Measurements from ENCODE around the gene SLC35A5. TPM values are rescaled to one million over a fixed set of nuclear protein-coding genes. Genes with fewer than 3 reads are reported as not detected.

SLC35A5 gene
- total and polyA plus RNA-seq, 9 donors: 20.8 to 30.9 (median 25.0) TPM

DNA sequence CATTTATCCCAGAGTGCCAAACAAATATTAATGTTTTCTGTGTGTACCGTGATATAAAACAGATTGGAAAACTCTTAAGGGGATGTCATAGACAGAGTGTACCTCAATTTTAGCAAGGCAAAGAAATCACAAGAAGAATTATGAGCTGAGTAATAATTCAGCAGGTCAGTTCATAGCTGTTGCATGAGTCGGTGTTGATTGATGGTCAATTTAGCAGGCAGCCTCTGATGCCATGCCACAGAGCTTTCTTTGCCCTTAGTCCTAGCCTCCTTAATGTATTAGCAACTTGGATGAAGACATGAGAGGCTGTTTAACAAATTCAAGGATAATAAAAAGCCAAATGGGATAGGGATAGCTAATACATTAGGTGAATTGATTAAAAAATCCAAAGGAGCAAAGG lies 6.8 kb downstream of the SLC35A5 start:
- no peak overlapping the region for H3K27ac ChIP-seq (ENCODE audit: low read length)
- H3K9me3 ChIP-seq (replicated peaks; ENCODE audit: control insufficient read depth, low read depth, low read length): no peaks in the 10 kb centered on the region
- H3K36me3 ChIP-seq (ENCODE audit: control insufficient read depth, insufficient read depth, low read length): peaks cover 18% of the 10 kb centered on the region
- no peaks in the 10 kb centered on the region for H3K4me1 ChIP-seq (ENCODE audit: control insufficient read depth, insufficient read depth, low read length)
- no peaks in the 10 kb centered on the region for H3K27me3 ChIP-seq (ENCODE audit: control insufficient read depth, insufficient read depth, low read length)
- H3K4me3 ChIP-seq (ENCODE audit: low read length): no peak overlapping the region
- no peak for DNase-seq
- WGBS (ENCODE audit: insufficient coverage): no CpG with 5 or more reads among the region's 2 CpGs

DNA sequence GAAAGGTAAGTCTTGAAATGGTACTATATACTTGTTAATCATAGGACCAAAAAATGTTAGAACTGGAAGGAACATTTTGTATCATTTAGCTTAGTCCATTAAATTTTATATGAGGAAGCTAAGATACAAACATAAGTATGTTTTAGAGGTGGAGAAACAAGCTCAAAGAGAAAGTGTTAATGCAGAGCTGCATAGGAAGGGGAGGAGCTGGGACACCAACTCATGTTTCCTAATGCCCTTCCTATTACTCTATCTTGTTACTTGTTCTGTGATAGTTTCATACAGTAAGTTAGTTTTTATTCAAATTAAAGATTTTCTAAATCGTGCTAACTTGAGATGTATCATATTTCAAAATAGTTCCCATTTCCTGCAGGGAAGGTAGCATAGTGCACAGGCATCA lies 7.4 kb downstream of the SLC35A5 start:
- no peak overlapping the region for H3K4me3 ChIP-seq (ENCODE audit: low read length)
- DNase-seq: no peak
- no peaks in the 10 kb centered on the region for H3K4me1 ChIP-seq (ENCODE audit: control insufficient read depth, insufficient read depth, low read length)
- H3K27ac ChIP-seq (ENCODE audit: low read length): no peak overlapping the region
- no CpG with 5 or more reads among the region's 1 CpG for WGBS (ENCODE audit: insufficient coverage)
- no peaks in the 10 kb centered on the region for H3K9me3 ChIP-seq (replicated peaks; ENCODE audit: control insufficient read depth, low read depth, low read length)
- H3K27me3 ChIP-seq (ENCODE audit: control insufficient read depth, insufficient read depth, low read length): no peaks in the 10 kb centered on the region
- H3K36me3 ChIP-seq (ENCODE audit: control insufficient read depth, insufficient read depth, low read length): peaks cover 20% of the 10 kb centered on the region

- Histone ChIP-seq H3K27ac (ENCODE audit: low read length) (no peak overlapping the region), H3K4me1 (ENCODE audit: control insufficient read depth, insufficient read depth, low read length) (no peaks in the 10 kb centered on the region), H3K27me3 (ENCODE audit: control insufficient read depth, insufficient read depth, low read length) (no peaks in the 10 kb centered on the region), H3K4me3 (ENCODE audit: low read length) (no peak overlapping the region), H3K36me3 (ENCODE audit: control insufficient read depth, insufficient read depth, low read length) (peaks cover 18% of the 10 kb centered on the region), H3K9me3 (replicated peaks; ENCODE audit: control insufficient read depth, low read depth, low read length) (no peaks in the 10 kb centered on the region)
- WGBS (ENCODE audit: insufficient coverage): 86% methylated on average over 1 of the region's 1 CpG
- no peak for DNase-seq
These were observed 10.9 kb downstream of the SLC35A5 start for GRCh38 chr3:112572701-112573100.

DNA sequence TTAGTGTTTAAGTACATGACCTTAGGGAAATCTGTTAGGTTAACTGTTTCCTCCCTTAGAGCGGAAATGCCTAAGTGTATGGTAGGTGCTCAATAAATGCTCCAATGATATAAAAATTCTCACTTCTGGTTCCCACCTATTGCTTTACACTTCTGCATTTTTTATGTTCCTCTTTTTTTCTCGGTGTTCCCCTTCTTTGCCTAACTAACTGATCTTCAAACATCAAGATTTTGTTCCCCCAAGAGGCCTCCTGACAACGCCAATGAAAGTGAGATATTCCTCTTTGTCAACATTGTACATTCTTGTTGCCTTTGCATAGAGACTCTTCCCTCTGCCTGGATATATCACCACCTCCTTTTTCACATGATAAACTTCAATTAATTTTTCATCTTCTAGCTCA lies 17.4 kb downstream of the SLC35A5 start:
- Histone ChIP-seq H3K4me1 (ENCODE audit: control insufficient read depth, insufficient read depth, low read length) (no peaks in the 10 kb centered on the region), H3K36me3 (ENCODE audit: control insufficient read depth, insufficient read depth, low read length) (peaks cover 14% of the 10 kb centered on the region), H3K9me3 (replicated peaks; ENCODE audit: control insufficient read depth, low read depth, low read length) (no peaks in the 10 kb centered on the region), H3K4me3 (ENCODE audit: low read length) (no peak overlapping the region), H3K27ac (ENCODE audit: low read length) (no peak overlapping the region), H3K27me3 (ENCODE audit: control insufficient read depth, insufficient read depth, low read length) (no peaks in the 10 kb centered on the region)
- 65% methylated on average over 2 of the region's 3 CpGs for WGBS (ENCODE audit: insufficient coverage)
- DNase-seq: peak; percentile 20

DNA sequence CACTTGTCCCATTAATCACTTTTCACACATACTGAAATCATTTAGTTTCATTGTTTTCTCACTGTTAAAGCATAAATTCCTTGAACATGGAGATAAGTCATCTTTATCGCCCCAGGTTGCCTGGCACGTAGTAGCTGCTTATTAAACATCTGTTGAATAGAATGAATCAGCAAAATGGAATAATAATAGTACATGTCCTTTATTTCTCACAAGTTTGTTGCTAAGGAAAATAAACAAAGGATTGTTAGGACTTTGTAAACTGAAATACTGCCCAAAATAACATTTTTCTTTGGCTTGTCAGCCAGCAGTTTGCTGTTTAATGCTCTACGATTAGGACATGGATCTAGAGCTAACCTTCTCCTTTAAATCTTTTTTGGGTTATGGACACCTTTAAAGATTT lies 17.9 kb downstream of the SLC35A5 start:
- no peak overlapping the region for H3K27ac ChIP-seq (ENCODE audit: low read length)
- no peak for DNase-seq
- no peak overlapping the region for H3K4me3 ChIP-seq (ENCODE audit: low read length)
- H3K27me3 ChIP-seq (ENCODE audit: control insufficient read depth, insufficient read depth, low read length): no peaks in the 10 kb centered on the region
- WGBS (ENCODE audit: insufficient coverage): 100% methylated on average over 1 of the region's 3 CpGs
- H3K4me1 ChIP-seq (ENCODE audit: control insufficient read depth, insufficient read depth, low read length): no peaks in the 10 kb centered on the region
- H3K9me3 ChIP-seq (replicated peaks; ENCODE audit: control insufficient read depth, low read depth, low read length): no peaks in the 10 kb centered on the region
- peaks cover 15% of the 10 kb centered on the region for H3K36me3 ChIP-seq (ENCODE audit: control insufficient read depth, insufficient read depth, low read length)

- H3K36me3 ChIP-seq (ENCODE audit: control insufficient read depth, insufficient read depth, low read length): peaks cover 20% of the 10 kb centered on the region
- DNase-seq: peak; percentile 77
These were observed 20.5 kb downstream of the SLC35A5 start for GRCh38 chr3:112582244-112582874.

GRCh38 chr3:112583105-112583504 lies 21.3 kb downstream of the SLC35A5 start:
- no peak overlapping the region for H3K4me3 ChIP-seq (ENCODE audit: low read length)
- H3K9me3 ChIP-seq (replicated peaks; ENCODE audit: control insufficient read depth, low read depth, low read length): no peaks in the 10 kb centered on the region
- WGBS (ENCODE audit: insufficient coverage): no CpG with 5 or more reads among the region's 3 CpGs
- no peaks in the 10 kb centered on the region for H3K27me3 ChIP-seq (ENCODE audit: control insufficient read depth, insufficient read depth, low read length)
- peaks cover 20% of the 10 kb centered on the region for H3K36me3 ChIP-seq (ENCODE audit: control insufficient read depth, insufficient read depth, low read length)
- DNase-seq: no peak
- no peak overlapping the region for H3K27ac ChIP-seq (ENCODE audit: low read length)
- H3K4me1 ChIP-seq (ENCODE audit: control insufficient read depth, insufficient read depth, low read length): no peaks in the 10 kb centered on the region

More at GRCh38 chr3:112582244-112582874, 20.5 kb downstream of the SLC35A5 start:
- no peaks in the 10 kb centered on the region for H3K4me1 ChIP-seq (ENCODE audit: control insufficient read depth, insufficient read depth, low read length)
- no peaks in the 10 kb centered on the region for H3K9me3 ChIP-seq (replicated peaks; ENCODE audit: control insufficient read depth, low read depth, low read length)
- no peak overlapping the region for H3K4me3 ChIP-seq (ENCODE audit: low read length)
- no peaks in the 10 kb centered on the region for H3K27me3 ChIP-seq (ENCODE audit: control insufficient read depth, insufficient read depth, low read length)
- H3K27ac ChIP-seq (ENCODE audit: low read length): no peak overlapping the region
- WGBS (ENCODE audit: insufficient coverage): no CpG with 5 or more reads among the region's 2 CpGs

DNA sequence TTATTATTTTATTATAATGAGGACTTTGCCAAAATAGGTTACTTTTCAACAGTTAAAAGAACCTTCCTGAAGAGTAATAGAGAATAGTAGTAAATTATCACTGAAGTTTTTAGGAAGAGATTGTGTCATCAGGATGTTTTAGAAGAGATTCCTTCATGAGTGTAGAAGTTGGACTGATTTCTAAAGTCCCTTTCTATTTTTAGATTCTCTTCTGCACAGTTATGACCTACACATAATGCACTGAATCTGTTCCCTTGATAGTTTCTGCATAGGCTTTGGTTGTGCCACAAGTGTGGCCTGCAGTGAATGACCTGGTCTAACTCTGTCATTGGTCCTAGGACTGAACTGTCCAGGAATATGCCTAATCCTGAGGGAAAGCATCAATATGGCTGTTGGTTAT lies 23.9 kb downstream of the SLC35A5 start:
- H3K4me1 ChIP-seq (ENCODE audit: control insufficient read depth, insufficient read depth, low read length): no peaks in the 10 kb centered on the region
- no peaks in the 10 kb centered on the region for H3K27me3 ChIP-seq (ENCODE audit: control insufficient read depth, insufficient read depth, low read length)
- no peak overlapping the region for H3K27ac ChIP-seq (ENCODE audit: low read length)
- peaks cover 17% of the 10 kb centered on the region for H3K36me3 ChIP-seq (ENCODE audit: control insufficient read depth, insufficient read depth, low read length)
- no peaks in the 10 kb centered on the region for H3K9me3 ChIP-seq (replicated peaks; ENCODE audit: control insufficient read depth, low read depth, low read length)
- H3K4me3 ChIP-seq (ENCODE audit: low read length): no peak overlapping the region
- DNase-seq: peak; percentile 17

- no CpG with 5 or more reads among the region's 1 CpG for WGBS (ENCODE audit: insufficient coverage)
- H3K36me3 ChIP-seq (ENCODE audit: control insufficient read depth, insufficient read depth, low read length): peaks cover 10% of the 10 kb centered on the region
These were observed 25.5 kb downstream of the SLC35A5 start for GRCh38 chr3:112587336-112587735.

GRCh38 chr3:112593258-112593657 lies 31.4 kb downstream of the SLC35A5 start:
- Histone ChIP-seq H3K4me1 (ENCODE audit: control insufficient read depth, insufficient read depth, low read length) (no peaks in the 10 kb centered on the region), H3K36me3 (ENCODE audit: control insufficient read depth, insufficient read depth, low read length) (peaks cover 13% of the 10 kb centered on the region), H3K4me3 (ENCODE audit: low read length) (no peak overlapping the region), H3K27ac (ENCODE audit: low read length) (no peak overlapping the region), H3K9me3 (replicated peaks; ENCODE audit: control insufficient read depth, low read depth, low read length) (no peaks in the 10 kb centered on the region), H3K27me3 (ENCODE audit: control insufficient read depth, insufficient read depth, low read length) (no peaks in the 10 kb centered on the region)
- DNase-seq: no peak

More at GRCh38 chr3:112587336-112587735, 25.5 kb downstream of the SLC35A5 start:
- Histone ChIP-seq H3K4me1 (ENCODE audit: control insufficient read depth, insufficient read depth, low read length) (no peaks in the 10 kb centered on the region), H3K27me3 (ENCODE audit: control insufficient read depth, insufficient read depth, low read length) (no peaks in the 10 kb centered on the region), H3K4me3 (ENCODE audit: low read length) (no peak overlapping the region), H3K27ac (ENCODE audit: low read length) (no peak overlapping the region), H3K9me3 (replicated peaks; ENCODE audit: control insufficient read depth, low read depth, low read length) (no peaks in the 10 kb centered on the region)
- no peak for DNase-seq

DNA sequence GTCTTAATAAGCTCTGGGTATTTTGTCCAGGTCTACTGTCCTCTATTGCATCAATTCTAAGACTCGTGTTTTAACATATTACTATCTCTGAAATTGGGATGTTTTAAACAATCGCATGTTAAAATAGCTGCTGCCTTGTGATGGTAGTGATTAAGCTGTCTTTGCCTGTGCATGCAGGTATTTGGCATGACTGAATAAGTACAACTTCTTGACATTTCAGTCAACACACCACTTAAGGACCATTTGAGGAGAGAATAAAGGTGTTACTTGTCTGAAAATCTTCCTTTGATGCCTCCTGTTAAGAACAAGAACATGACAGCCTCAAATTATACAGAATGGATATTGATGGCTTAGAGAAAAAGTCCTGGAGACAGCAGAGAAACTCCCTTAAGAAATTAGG lies 33.0 kb downstream of the SLC35A5 start:
- no peak for DNase-seq
- whole genome bisulfite sequencing (ENCODE audit: insufficient coverage): no CpG with 5 or more reads among the region's 2 CpGs
- Histone ChIP-seq H3K9me3 (replicated peaks; ENCODE audit: control insufficient read depth, low read depth, low read length) (no peaks in the 10 kb centered on the region), H3K36me3 (ENCODE audit: control insufficient read depth, insufficient read depth, low read length) (peaks cover 13% of the 10 kb centered on the region), H3K27ac (ENCODE audit: low read length) (no peak overlapping the region), H3K4me3 (ENCODE audit: low read length) (no peak overlapping the region), H3K27me3 (ENCODE audit: control insufficient read depth, insufficient read depth, low read length) (no peaks in the 10 kb centered on the region), H3K4me1 (ENCODE audit: control insufficient read depth, insufficient read depth, low read length) (no peaks in the 10 kb centered on the region)

All from muscle of leg (tissue), 11 donors.